ENCODE measurements around the gene APBB3.
"Not testable (repeated sequence)": the region's sequence is repeated elsewhere in the genome, so short reads cannot be mapped to it uniquely, and the experiment has no call there.

The APBB3 gene

GRCh38 chr5:140564196-140565023 is at the start of gene APBB3, which contains the start of gene SLC35A4:
Gene APBB3 (minus strand): TSS chr5:140564598. CDS start chr5:140564245, 353 bp downstream.
Gene SLC35A4 (plus strand): TSS chr5:140564828. CDS start chr5:140567170, 2,342 bp downstream.
- peak; percentile 99 for DNase-seq (ENCODE audit: low spot score)

GRCh38 chr5:140611020-140611521 is 46.7 kb upstream of the APBB3 start:
- no peak for DNase-seq (ENCODE audit: low spot score)

GRCh38 chr5:140609126-140609525 is 44.7 kb upstream of the APBB3 start:
- no peak for DNase-seq (ENCODE audit: low spot score)

GRCh38 chr5:140608722-140609121 is 44.3 kb upstream of the APBB3 start:
- DNase-seq (ENCODE audit: low spot score) = no peak

GRCh38 chr5:140607031-140607430 is 42.6 kb upstream of the APBB3 start:
- no peak for DNase-seq (ENCODE audit: low spot score)

- no peak for DNase-seq (ENCODE audit: low spot score)
Observed at GRCh38 chr5:140605879-140606278, 41.5 kb upstream of the APBB3 start.

GRCh38 chr5:140603734-140604133 is 39.3 kb upstream of the APBB3 start:
- DNase-seq (ENCODE audit: low spot score) = no peak

- DNase-seq (ENCODE audit: low spot score) = not testable (repeated sequence)
Observed at GRCh38 chr5:140603446-140603698, 39.0 kb upstream of the APBB3 start.

- DNase-seq (ENCODE audit: low spot score) = no peak
Observed at GRCh38 chr5:140602147-140602546, 37.7 kb upstream of the APBB3 start.

- no peak for DNase-seq (ENCODE audit: low spot score)
Observed at GRCh38 chr5:140600096-140600495, 35.7 kb upstream of the APBB3 start.

GRCh38 chr5:140598836-140599235 is 34.4 kb upstream of the APBB3 start:
- DNase-seq (ENCODE audit: low spot score) = no peak

- no peak for DNase-seq (ENCODE audit: low spot score)
Observed at GRCh38 chr5:140596321-140596741, 31.9 kb upstream of the APBB3 start.

- no peak for DNase-seq (ENCODE audit: low spot score)
Observed at GRCh38 chr5:140595538-140596300, 31.3 kb upstream of the APBB3 start.

GRCh38 chr5:140594169-140594568 is 29.8 kb upstream of the APBB3 start:
- DNase-seq (ENCODE audit: low spot score) = no peak

GRCh38 chr5:140593070-140593469 is 28.7 kb upstream of the APBB3 start:
- not testable (repeated sequence) for DNase-seq (ENCODE audit: low spot score)

- DNase-seq (ENCODE audit: low spot score) = no peak
Observed at GRCh38 chr5:140591747-140592372, 27.5 kb upstream of the APBB3 start.

GRCh38 chr5:140590861-140591260 is 26.5 kb upstream of the APBB3 start:
- DNase-seq (ENCODE audit: low spot score) = no peak

- DNase-seq (ENCODE audit: low spot score) = no peak
Observed at GRCh38 chr5:140588311-140589070, 24.1 kb upstream of the APBB3 start.

- no peak for DNase-seq (ENCODE audit: low spot score)
Observed at GRCh38 chr5:140587495-140587894, 23.1 kb upstream of the APBB3 start.

GRCh38 chr5:140579188-140579747 is 14.9 kb upstream of the APBB3 start:
- not testable (repeated sequence) for DNase-seq (ENCODE audit: low spot score)

- no peak for DNase-seq (ENCODE audit: low spot score)
Observed at GRCh38 chr5:140576776-140577201, 12.4 kb upstream of the APBB3 start.

GRCh38 chr5:140575309-140575708 is 10.9 kb upstream of the APBB3 start:
- no peak for DNase-seq (ENCODE audit: low spot score)

Data from CD4-positive, alpha-beta T cell treated with Interleukin-2 at 100 ng/mL for 4 hours (primary cell).